COLO829 (cell line): ENCODE measurements around the gene ZBTB44.
"Not testable (repeated sequence)": the region's sequence is repeated elsewhere in the genome, so short reads cannot be mapped to it uniquely, and the experiment has no call there.

ENCODE experiments used
- DNase-seq: peaks from one replicate; pipeline ENCODE4 v3.0.0; 2012; ENCODE audit warnings: low spot score

ZBTB44 gene

GRCh38 chr11:130194241-130195023 lies 120.3 kb downstream of the ZBTB44 start:
- no peak for DNase-seq

- not testable (repeated sequence) for DNase-seq
Measured at GRCh38 chr11:130193551-130193950, 121.2 kb downstream of the ZBTB44 start.

GRCh38 chr11:130192845-130193267 lies 121.9 kb downstream of the ZBTB44 start:
- DNase-seq: no peak

- no peak for DNase-seq
Measured at GRCh38 chr11:130191896-130192295, 122.8 kb downstream of the ZBTB44 start.

- DNase-seq: no peak
Measured at GRCh38 chr11:130190371-130190881, 124.3 kb downstream of the ZBTB44 start.

- DNase-seq: no peak
Measured at GRCh38 chr11:130189492-130190210, 125.1 kb downstream of the ZBTB44 start.

- DNase-seq: no peak
Measured at GRCh38 chr11:130188585-130189347, 126.0 kb downstream of the ZBTB44 start.

- DNase-seq: no peak
Measured at GRCh38 chr11:130188047-130188446, 126.7 kb downstream of the ZBTB44 start.

GRCh38 chr11:130187096-130187495 lies 127.6 kb downstream of the ZBTB44 start:
- no peak for DNase-seq

GRCh38 chr11:130183878-130184610 lies 130.7 kb downstream of the ZBTB44 start:
- no peak for DNase-seq

- DNase-seq: no peak
Measured at GRCh38 chr11:130181295-130182272, 133.1 kb downstream of the ZBTB44 start.

GRCh38 chr11:130180896-130181294 lies 133.8 kb downstream of the ZBTB44 start:
- DNase-seq: no peak

- no peak for DNase-seq
Measured at GRCh38 chr11:130180491-130180890, 134.2 kb downstream of the ZBTB44 start.

- no peak for DNase-seq
Measured at GRCh38 chr11:130179396-130180306, 135.1 kb downstream of the ZBTB44 start.

GRCh38 chr11:130178441-130179339 lies 136.0 kb downstream of the ZBTB44 start:
- no peak for DNase-seq

- no peak for DNase-seq
Measured at GRCh38 chr11:130177782-130178181, 136.9 kb downstream of the ZBTB44 start.
